Kasumi-1 (cell line): Measurements from ENCODE around the gene USP48.
"Not testable (repeated sequence)": the region's sequence is repeated elsewhere in the genome, so short reads cannot be mapped to it uniquely, and the experiment has no call there.

ENCODE experiments used
- DNase-seq, 2 experiments: peaks; one replicate each; lab custom pipeline; 2025; lab: John Stamatoyannopoulos, UW

USP48 gene

GRCh38 chr1:21774835-21775549 lies 8.0 kb downstream of the USP48 start:
- DNase-seq = no peak

DNA sequence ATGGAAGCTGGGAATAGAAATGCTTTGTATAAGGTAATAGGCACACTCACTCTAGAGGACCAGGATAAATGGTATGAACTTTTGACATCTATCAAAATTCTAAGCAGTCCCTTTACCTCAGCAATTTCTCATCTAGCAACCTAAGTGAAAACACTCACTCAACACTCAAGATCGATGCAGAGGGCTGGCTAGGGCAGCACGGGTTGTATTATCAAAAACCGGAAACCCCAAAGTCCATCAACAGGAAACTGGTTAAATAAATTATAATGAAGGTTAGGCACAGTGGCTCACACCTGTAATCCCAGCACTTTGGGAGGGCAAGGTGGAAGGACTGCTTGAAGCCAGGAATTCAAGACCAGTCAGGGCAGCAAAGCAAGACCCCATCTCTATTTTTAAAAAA lies 9.4 kb downstream of the USP48 start:
- no peak for DNase-seq

DNA sequence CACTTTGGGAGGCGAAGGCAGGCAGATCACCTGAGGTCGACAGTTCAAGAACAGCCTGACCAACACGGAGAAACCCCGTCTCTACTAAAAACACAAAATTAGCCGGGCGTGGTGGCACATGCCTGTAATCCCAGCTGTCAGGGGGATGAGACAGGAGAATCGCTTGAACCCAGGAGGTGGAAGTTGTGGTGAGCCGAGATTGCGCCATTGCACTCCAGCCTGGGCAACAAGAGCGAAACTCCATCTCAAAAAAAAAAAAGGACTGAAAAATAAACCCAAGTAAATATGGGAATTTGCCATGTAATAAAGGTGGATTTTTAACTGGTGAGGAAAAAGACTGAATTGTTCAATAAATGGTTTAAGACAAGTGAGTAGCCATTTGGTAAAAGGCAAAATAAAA lies 11.3 kb downstream of the USP48 start:
- not testable (repeated sequence) for DNase-seq

DNA sequence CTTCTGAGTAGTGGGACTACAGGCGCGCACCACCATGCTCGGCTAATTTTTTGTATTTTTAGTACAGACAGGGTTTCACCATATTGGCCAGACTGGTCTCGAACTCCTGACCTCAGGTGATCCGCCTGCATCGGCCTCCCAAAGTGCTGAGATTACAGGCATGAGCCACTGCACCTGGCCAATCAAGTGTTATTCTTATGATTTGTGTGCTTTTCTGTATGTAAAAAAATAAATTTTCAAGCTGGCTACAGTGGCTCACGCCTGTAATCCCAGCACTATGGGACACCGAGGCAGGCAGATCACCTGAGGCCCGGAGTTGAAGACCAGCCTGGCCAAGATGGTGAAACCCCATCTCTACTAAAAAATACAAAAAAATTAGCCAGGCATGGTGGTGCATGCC lies 12.3 kb downstream of the USP48 start:
- not testable (repeated sequence) for DNase-seq

DNA sequence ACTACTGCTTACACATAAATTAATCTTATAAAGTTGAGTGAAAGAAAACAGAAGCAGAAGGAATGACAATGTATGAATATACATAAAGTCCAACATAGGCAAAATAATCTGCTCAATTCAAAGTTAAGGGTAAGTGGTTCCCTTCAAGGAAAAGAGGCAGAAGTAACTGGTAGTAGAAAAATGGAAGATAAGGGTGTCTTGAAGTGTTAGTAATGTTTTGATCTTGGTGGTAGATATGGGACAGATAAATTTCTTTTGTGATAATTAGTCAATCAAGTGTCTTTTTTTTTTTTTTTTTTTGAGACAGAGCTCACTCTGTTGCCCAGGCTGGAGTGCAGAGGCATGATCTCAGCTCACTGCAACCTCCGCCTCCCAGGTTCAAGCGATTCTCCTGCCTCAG lies 12.7 kb downstream of the USP48 start:
- no peak for DNase-seq

GRCh38 chr1:21767106-21767505 lies 15.8 kb downstream of the USP48 start:
- not testable (repeated sequence) for DNase-seq

DNA sequence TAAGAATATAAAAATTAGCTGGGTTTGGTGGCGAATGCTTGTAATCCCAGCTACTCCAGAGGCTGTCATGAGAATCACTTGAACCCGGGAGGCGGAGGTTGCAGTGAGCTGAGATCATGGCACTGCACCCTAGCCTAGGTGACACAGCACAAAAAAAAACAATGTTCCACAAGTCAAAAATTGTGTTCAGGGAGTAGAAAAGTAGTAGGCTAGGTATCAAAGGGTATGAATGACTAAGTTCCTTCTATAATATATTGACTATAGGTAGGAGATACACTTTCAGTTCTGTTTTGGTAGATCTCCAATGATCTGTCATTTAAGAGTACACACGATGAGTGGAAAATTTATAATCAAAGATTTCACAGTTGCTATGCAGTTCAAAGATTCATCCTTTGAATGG lies 16.7 kb downstream of the USP48 start:
- DNase-seq = no peak

- no peak for DNase-seq
Measured at GRCh38 chr1:21764615-21765423, 18.1 kb downstream of the USP48 start.

GRCh38 chr1:21763694-21764419 lies 19.1 kb downstream of the USP48 start:
- DNase-seq = no peak

DNA sequence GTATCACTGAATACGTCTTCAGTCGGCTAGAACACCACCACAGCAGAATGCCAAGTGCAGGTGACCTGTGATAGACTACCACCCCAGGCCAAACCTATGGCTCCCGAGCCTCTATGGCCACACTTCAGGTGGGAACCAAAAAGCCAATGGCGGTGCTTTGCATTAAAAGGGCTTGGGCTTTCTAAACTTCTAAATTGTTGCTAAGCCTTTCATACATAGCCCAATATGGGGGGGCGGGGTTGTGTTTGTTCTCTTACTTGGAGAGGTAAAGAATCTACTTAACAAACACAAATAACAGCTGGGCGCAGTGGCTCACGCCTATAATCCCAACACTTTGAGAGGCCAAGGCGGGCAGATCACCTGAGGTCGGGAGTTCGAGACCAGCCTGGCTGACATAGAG lies 19.7 kb downstream of the USP48 start:
- DNase-seq = no peak

GRCh38 chr1:21762022-21762404 lies 20.9 kb downstream of the USP48 start:
- DNase-seq = no peak

DNA sequence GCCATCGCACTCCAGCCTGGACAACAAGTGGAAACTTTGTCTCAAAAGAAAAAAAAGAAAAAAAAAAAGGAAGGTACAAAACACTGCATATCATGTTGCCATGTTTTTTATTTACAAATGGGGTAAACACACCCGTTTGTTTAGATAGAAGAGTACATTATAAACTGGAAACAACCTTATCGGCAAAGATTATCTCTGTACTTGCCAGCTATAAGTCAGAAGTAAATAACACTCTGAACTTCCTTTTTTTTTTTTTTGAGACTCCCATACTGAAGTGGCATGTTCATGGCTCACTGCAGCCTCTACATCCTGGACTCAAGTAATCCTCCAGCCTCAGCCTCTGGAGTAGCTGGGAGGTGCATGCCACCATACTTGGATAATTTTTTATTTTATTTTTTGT lies 21.9 kb downstream of the USP48 start:
- peak; percentile 20 to 37 for DNase-seq

DNA sequence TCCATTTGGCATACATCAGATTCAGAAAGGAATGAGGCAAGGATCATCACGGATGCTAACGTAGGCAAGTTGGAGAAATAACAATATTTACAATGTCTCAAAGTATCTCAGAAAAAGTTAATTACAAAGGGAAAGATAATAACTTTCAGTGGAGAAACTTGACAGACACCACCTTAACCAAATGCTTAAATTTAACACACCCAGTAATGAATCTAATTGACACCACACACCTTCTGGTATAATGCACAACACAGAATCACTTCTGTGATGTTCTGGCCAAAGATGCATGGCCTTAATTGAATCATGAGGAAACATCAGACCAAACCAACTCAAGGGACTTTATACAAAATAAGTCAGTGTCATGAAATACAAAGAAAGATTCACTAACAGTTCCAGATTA lies 23.1 kb downstream of the USP48 start:
- no peak for DNase-seq

GRCh38 chr1:21759182-21759581 lies 23.8 kb downstream of the USP48 start:
- no peak for DNase-seq

GRCh38 chr1:21758614-21759013 lies 24.3 kb downstream of the USP48 start:
- DNase-seq = no peak

DNA sequence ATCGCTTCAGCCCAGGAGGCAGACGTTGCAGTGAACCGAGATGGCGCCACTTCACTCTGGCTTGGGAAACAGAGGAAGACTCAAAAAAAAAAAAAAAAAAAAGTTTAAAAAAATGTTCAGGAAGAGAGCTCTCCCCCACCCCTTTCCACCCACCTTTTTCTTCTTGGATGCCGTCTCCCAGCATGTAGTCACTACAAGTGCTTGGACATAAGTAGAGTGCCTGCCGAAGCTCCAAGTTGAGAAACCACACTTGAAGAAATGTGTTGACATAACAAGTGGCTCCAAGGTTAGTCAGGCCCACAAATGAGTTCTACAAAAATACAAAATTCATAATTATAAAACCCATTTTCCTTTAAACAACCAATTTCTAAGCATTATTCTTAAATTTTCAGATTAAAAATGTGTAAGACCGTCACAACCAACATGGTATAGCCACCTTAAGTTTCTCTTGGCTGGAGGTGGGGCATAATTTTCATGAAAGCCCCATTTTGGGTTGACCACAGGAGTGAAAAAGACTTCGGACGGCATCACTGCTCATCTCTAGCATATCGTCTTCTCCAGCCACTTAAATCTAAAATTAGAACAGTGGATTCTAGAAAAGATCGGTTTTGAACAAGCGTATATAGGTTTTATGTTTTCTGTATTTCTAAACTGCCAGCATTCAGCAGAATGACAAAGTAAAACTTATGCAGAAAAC lies 26.4 kb downstream of the USP48 start:
- no peak for DNase-seq

DNA sequence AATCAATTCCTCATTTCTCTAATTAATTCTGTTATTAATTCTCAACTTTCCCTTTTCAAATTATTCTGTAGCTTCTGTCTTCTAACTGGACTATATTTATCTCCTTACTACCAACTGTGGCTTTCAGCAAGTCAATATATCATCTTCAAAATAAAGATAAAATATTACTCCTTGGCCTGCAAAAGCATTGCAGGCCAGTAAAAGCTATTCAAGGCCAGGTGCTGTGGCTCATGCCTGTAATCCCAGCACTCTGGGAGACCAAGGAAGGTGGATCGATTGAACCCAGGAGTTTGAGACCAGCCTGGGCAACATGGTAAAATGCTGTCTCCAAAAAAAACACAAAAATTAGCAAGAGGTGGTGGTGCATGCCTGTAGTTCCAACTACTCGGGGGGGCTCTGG lies 27.9 kb downstream of the USP48 start:
- no peak for DNase-seq

DNA sequence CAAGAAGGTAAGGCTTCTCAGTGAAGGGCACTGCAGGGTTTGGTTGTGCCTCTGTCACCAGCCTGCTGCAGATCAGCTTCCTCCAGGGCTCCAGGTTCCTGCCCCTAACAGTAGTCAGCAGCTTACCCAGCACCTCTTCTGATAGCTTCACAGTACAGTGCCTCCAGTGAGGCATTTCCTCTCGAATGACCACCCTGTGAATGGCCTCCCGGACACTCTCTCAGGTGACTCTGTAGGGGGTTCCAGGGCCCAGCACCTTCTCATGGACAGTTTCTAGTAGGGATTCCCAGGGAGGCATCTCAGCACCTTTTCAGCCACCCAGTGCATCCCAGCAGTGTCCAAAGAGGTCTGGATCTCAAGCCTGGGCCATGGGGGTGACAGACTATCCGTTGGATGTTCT lies 28.4 kb downstream of the USP48 start:
- no peak for DNase-seq

GRCh38 chr1:21752186-21752585 lies 30.8 kb downstream of the USP48 start:
- DNase-seq = no peak

DNA sequence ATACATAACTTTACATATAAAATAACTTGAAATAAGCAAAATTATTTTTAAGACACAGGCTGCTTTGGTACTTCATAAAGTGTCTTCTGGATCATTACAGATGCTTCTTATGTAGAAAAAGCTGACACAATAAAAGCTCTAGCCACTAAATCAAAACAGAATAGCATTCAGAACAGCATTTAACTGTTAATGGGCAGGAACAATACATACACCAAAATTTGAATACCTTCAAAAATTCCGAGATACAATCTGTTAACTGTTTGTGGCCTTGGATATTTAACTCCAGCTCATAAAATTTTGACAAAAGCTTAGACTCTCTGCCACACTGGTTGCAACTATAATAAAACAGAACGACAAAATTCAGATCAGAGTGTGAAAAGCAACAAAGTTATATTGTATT lies 31.7 kb downstream of the USP48 start:
- no peak for DNase-seq

DNA sequence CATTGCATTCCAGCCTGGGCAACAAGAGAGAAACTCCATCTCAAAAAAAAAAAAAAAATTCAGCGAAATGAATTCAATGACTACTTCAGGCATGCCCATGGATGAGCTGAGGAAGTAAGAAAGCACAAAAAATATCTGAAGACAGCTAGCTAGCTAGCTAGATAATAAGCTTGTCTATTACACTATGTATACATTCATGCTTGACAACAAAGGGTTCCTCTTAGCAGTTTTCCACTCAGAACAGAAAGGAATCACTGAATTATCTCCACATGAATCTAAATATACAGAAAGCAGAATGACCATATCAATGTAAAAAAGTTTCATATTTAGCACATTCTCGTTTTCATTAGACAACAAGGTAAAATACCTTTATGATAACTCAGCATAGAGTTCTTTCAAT lies 32.1 kb downstream of the USP48 start:
- DNase-seq = no peak

GRCh38 chr1:21749859-21750468 lies 33.0 kb downstream of the USP48 start:
- DNase-seq = no peak
